Fibroblast of skin of back (primary cell): ENCODE results near the gene EPS8L2.

Experiments used
- DNase-seq: peaks from one replicate; pipeline ENCODE4 v3.0.0-alpha.2; 2013

EPS8L2 gene

GRCh38 chr11:763073-763463, 57.0 kb downstream of the EPS8L2 start:
- no peak for DNase-seq

GRCh38 chr11:763549-764321, 57.7 kb downstream of the EPS8L2 start:
- DNase-seq, result no peak

- no peak for DNase-seq
Measured at GRCh38 chr11:764322-765024, 58.4 kb downstream of the EPS8L2 start.

GRCh38 chr11:765025-765801, 59.2 kb downstream of the EPS8L2 start:
- DNase-seq, result peak; percentile 50

- no peak for DNase-seq
Measured at GRCh38 chr11:765802-766091, 59.7 kb downstream of the EPS8L2 start.

- no peak for DNase-seq
Measured at GRCh38 chr11:766106-766935, 60.3 kb downstream of the EPS8L2 start.

- DNase-seq, result no peak
Measured at GRCh38 chr11:766936-767210, 60.8 kb downstream of the EPS8L2 start.

- no peak for DNase-seq
Measured at GRCh38 chr11:767238-767637, 61.2 kb downstream of the EPS8L2 start.

GRCh38 chr11:769887-770641, 64.0 kb downstream of the EPS8L2 start:
- no peak for DNase-seq

- DNase-seq, result no peak
Measured at GRCh38 chr11:770642-771616, 64.9 kb downstream of the EPS8L2 start.

GRCh38 chr11:771617-772204, 65.7 kb downstream of the EPS8L2 start:
- DNase-seq, result no peak

GRCh38 chr11:772429-773390, 66.7 kb downstream of the EPS8L2 start:
- no peak for DNase-seq

- no peak for DNase-seq
Measured at GRCh38 chr11:773425-773824, 67.4 kb downstream of the EPS8L2 start.

GRCh38 chr11:773830-774229, 67.8 kb downstream of the EPS8L2 start:
- no peak for DNase-seq

- DNase-seq, result no peak
Measured at GRCh38 chr11:774873-775592, 69.0 kb downstream of the EPS8L2 start.

- DNase-seq, result no peak
Measured at GRCh38 chr11:776263-776560, 70.2 kb downstream of the EPS8L2 start.

- DNase-seq, result peak; percentile 42
Measured at GRCh38 chr11:776561-777287, 70.7 kb downstream of the EPS8L2 start.
